8988T (cell line): ENCODE measurements around the gene ROPN1L.

Experiments used
- DNase-seq: peaks from one replicate; pipeline ENCODE4 v3.0.0; 2011

ROPN1L gene

GRCh38 chr5:10431415-10431814, 10.3 kb upstream of the ROPN1L start:
- no peak for DNase-seq

- no peak for DNase-seq
Observed at GRCh38 chr5:10432059-10433008, 9.3 kb upstream of the ROPN1L start.

- no peak for DNase-seq
Observed at GRCh38 chr5:10434392-10434791, 7.3 kb upstream of the ROPN1L start.

GRCh38 chr5:10438301-10438700, 3.4 kb upstream of the ROPN1L start:
- DNase-seq, result no peak

- DNase-seq, result no peak
Observed at GRCh38 chr5:10439692-10440091, 2.0 kb upstream of the ROPN1L start.

- no peak for DNase-seq
Observed at GRCh38 chr5:10440367-10440990, 1.2 kb upstream of the ROPN1L start.

- DNase-seq, result peak; percentile 78
Observed at GRCh38 chr5:10441992-10442435, 335 bp downstream of the ROPN1L start.

- DNase-seq, result no peak
Observed at GRCh38 chr5:10442576-10442975, 897 bp downstream of the ROPN1L start.

- no peak for DNase-seq
Observed at GRCh38 chr5:10445352-10445751, 3.7 kb downstream of the ROPN1L start.

GRCh38 chr5:10446490-10446889, 4.8 kb downstream of the ROPN1L start:
- DNase-seq, result no peak

- no peak for DNase-seq
Observed at GRCh38 chr5:10447041-10447440, 5.4 kb downstream of the ROPN1L start.

- no peak for DNase-seq
Observed at GRCh38 chr5:10448754-10449360, 7.2 kb downstream of the ROPN1L start.

- no peak for DNase-seq
Observed at GRCh38 chr5:10451137-10451824, 9.6 kb downstream of the ROPN1L start.

GRCh38 chr5:10452768-10453331, 11.2 kb downstream of the ROPN1L start:
- DNase-seq, result peak; percentile 75

- DNase-seq, result no peak
Observed at GRCh38 chr5:10453545-10453944, 11.9 kb downstream of the ROPN1L start.

GRCh38 chr5:10454591-10455276, 13.1 kb downstream of the ROPN1L start:
- no peak for DNase-seq

GRCh38 chr5:10455277-10455670, 13.6 kb downstream of the ROPN1L start:
- DNase-seq, result no peak

GRCh38 chr5:10456583-10457420, 15.1 kb downstream of the ROPN1L start:
- DNase-seq, result no peak

GRCh38 chr5:10457682-10458574, 16.2 kb downstream of the ROPN1L start:
- peak; percentile 25 for DNase-seq
